ENCODE results near the gene ZNF385D. TPM values are rescaled to one million over a fixed set of nuclear protein-coding genes. Genes with fewer than 3 reads are reported as not detected.

Gene ZNF385D
- total RNA-seq, 6 experiments from 2014 or later: 0.06 to 2.7 (median 0.59) TPM; not detected in 1

- no peak overlapping the region for H3K4me3 ChIP-seq
- intact Hi-C loops (cut with DNase I): no loop called here
- no peak for ATAC-seq
Measured at GRCh38 chr3:21790466-21790865, 39.5 kb upstream of the ZNF385D start.

DNA sequence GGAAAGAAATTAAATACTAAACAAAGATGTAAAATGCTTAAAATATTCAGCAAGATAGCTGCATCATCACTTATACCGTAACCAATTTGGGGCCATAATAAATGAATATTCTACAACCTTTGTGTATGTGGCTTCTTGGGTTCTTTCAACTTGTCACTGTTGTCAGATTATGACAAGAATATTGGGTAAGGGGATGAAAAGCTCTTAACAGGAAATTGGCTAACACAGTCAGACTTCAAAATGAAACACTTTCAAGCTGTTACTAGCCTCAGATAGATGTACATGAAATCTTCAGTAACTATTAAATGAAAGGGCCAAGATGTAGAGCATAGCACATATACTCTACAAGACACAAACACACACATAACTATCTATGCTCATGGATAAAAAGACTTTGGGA is 38.7 kb upstream of the ZNF385D start:
- H3K9me3 ChIP-seq: no peaks in the 10 kb centered on the region
- H3K4me1 ChIP-seq: no peaks in the 10 kb centered on the region
- no peak overlapping the region for H3K27ac ChIP-seq
- no peak for TF ChIP-seq POLR2A (IDR thresholded peaks at IDR 0.05)
- no peak for TF ChIP-seq CTCF (IDR thresholded peaks at IDR 0.05)
- intact Hi-C loops (cut with DNase I): no loop called here
- no peak for DNase-seq
- no peaks in the 10 kb centered on the region for H3K27me3 ChIP-seq
- no peaks in the 10 kb centered on the region for H3K36me3 ChIP-seq
- no peak overlapping the region for H3K4me3 ChIP-seq
- ATAC-seq: no peak
- WGBS (ENCODE audit: insufficient coverage, low coverage, low lambda C conversion rate, missing lambda C conversion rate): 16% methylated on average over 1 of the region's 1 CpG

More at GRCh38 chr3:21790466-21790865, 39.5 kb upstream of the ZNF385D start:
- no peaks in the 10 kb centered on the region for H3K9me3 ChIP-seq
- no peaks in the 10 kb centered on the region for H3K27me3 ChIP-seq
- TF ChIP-seq CTCF (IDR thresholded peaks at IDR 0.05) (no peak), POLR2A (IDR thresholded peaks at IDR 0.05) (no peak)
- WGBS (ENCODE audit: insufficient coverage, low coverage, low lambda C conversion rate, missing lambda C conversion rate): 65% methylated on average over 1 of the region's 1 CpG
- no peak for DNase-seq
- no peaks in the 10 kb centered on the region for H3K36me3 ChIP-seq
- H3K4me1 ChIP-seq: no peaks in the 10 kb centered on the region
- H3K27ac ChIP-seq: no peak overlapping the region

GRCh38 chr3:21786438-21786797 is 35.4 kb upstream of the ZNF385D start:
- H3K4me1 ChIP-seq: no peaks in the 10 kb centered on the region
- no peaks in the 10 kb centered on the region for H3K27me3 ChIP-seq
- DNase-seq (no peak), ATAC-seq (no peak)
- H3K36me3 ChIP-seq: no peaks in the 10 kb centered on the region
- no peaks in the 10 kb centered on the region for H3K9me3 ChIP-seq
- no peak overlapping the region for H3K4me3 ChIP-seq
- no peak overlapping the region for H3K27ac ChIP-seq
- 24% methylated on average over 2 of the region's 2 CpGs for WGBS (ENCODE audit: insufficient coverage, low coverage, low lambda C conversion rate, missing lambda C conversion rate)
- intact Hi-C loops (cut with DNase I): no loop called here
- TF ChIP-seq CTCF (IDR thresholded peaks at IDR 0.05) (no peak), POLR2A (IDR thresholded peaks at IDR 0.05) (no peak)

GRCh38 chr3:21785765-21786437 is 34.9 kb upstream of the ZNF385D start:
- Histone ChIP-seq H3K9me3 (no peaks in the 10 kb centered on the region), H3K4me1 (no peaks in the 10 kb centered on the region)

More at GRCh38 chr3:21785765-21786437, 34.9 kb upstream of the ZNF385D start:
- no peak overlapping the region for H3K27ac ChIP-seq
- TF ChIP-seq POLR2A (IDR thresholded peaks at IDR 0.05) (no peak), CTCF (IDR thresholded peaks at IDR 0.05) (no peak)
- no peak for DNase-seq
- ATAC-seq: no peak
- H3K36me3 ChIP-seq: no peaks in the 10 kb centered on the region
- H3K4me3 ChIP-seq: no peak overlapping the region
- 40% methylated on average over 8 of the region's 8 CpGs for WGBS (ENCODE audit: insufficient coverage, low coverage, low lambda C conversion rate, missing lambda C conversion rate)
- no peaks in the 10 kb centered on the region for H3K27me3 ChIP-seq
- intact Hi-C loops (cut with DNase I): no loop called here

Data from right lobe of liver (tissue), 6 donors.